ENCODE results near the gene LRRC36. TPM values are rescaled to one million over a fixed set of nuclear protein-coding genes. Genes with fewer than 3 reads are reported as not detected.

LRRC36 gene
- total RNA-seq, 6 experiments from 2014 or later = not detected

GRCh38 chr16:67428146-67428731 is 101.6 kb downstream of the LRRC36 start:
- TF ChIP-seq CTCF (IDR thresholded peaks at IDR 0.05) = peak; percentile 86
- no peak overlapping the region; the same call in 1 of the 2 replicates for H3K27ac Mint-ChIP-seq
- no peaks in the 10 kb centered on the region for H3K36me3 Mint-ChIP-seq (ENCODE audit: low read depth)
- no peaks in the 10 kb centered on the region for H3K9me3 Mint-ChIP-seq
- H3K27me3 Mint-ChIP-seq (ENCODE audit: insufficient read depth) = peaks cover 36% of the 10 kb centered on the region
- no peaks in the 10 kb centered on the region; the same call in 1 of the 2 replicates for H3K4me1 Mint-ChIP-seq (ENCODE audit: low read depth)
- peak; percentile 39 for DNase-seq
- no peak overlapping the region for H3K4me3 Mint-ChIP-seq

- Mint-ChIP-seq H3K27me3 (ENCODE audit: insufficient read depth) (peaks cover 33% of the 10 kb centered on the region), H3K36me3 (ENCODE audit: low read depth) (no peaks in the 10 kb centered on the region), H3K4me3 (no peak overlapping the region), H3K9me3 (no peaks in the 10 kb centered on the region), H3K27ac (no peak overlapping the region), H3K4me1 (ENCODE audit: low read depth) (no peaks in the 10 kb centered on the region; the same call in 1 of the 2 replicates)
- no peak for DNase-seq
- TF ChIP-seq CTCF (IDR thresholded peaks at IDR 0.05) = no peak
These were observed 102.6 kb downstream of the LRRC36 start for GRCh38 chr16:67429053-67429798.

GRCh38 chr16:67429799-67430503 is 103.3 kb downstream of the LRRC36 start:
- no peak overlapping the region for H3K27ac Mint-ChIP-seq
- no peaks in the 10 kb centered on the region for H3K36me3 Mint-ChIP-seq (ENCODE audit: low read depth)
- no peaks in the 10 kb centered on the region for H3K9me3 Mint-ChIP-seq
- DNase-seq = no peak
- peaks cover 32% of the 10 kb centered on the region for H3K27me3 Mint-ChIP-seq (ENCODE audit: insufficient read depth)
- no peaks in the 10 kb centered on the region; the same call in 1 of the 2 replicates for H3K4me1 Mint-ChIP-seq (ENCODE audit: low read depth)
- no peak for TF ChIP-seq CTCF (IDR thresholded peaks at IDR 0.05)
- peak overlapping the region; percentile 65 for H3K4me3 Mint-ChIP-seq

GRCh38 chr16:67430504-67430976 is 103.9 kb downstream of the LRRC36 start:
- H3K4me3 Mint-ChIP-seq = peak overlapping the region; percentile 65
- no peaks in the 10 kb centered on the region for H3K4me1 Mint-ChIP-seq (ENCODE audit: low read depth)
- TF ChIP-seq CTCF (IDR thresholded peaks at IDR 0.05) = no peak
- H3K36me3 Mint-ChIP-seq (ENCODE audit: low read depth) = no peaks in the 10 kb centered on the region
- no peak for DNase-seq
- H3K9me3 Mint-ChIP-seq = no peaks in the 10 kb centered on the region
- H3K27me3 Mint-ChIP-seq (ENCODE audit: insufficient read depth) = peaks cover 26% of the 10 kb centered on the region
- no peak overlapping the region for H3K27ac Mint-ChIP-seq

GRCh38 chr16:67430977-67431774 is 104.6 kb downstream of the LRRC36 start, which contains the start of gene HSD11B2:
TSS of gene HSD11B2 (plus strand) at chr16:67431121. CDS start at chr16:67431249, 128 bp downstream.
- H3K36me3 Mint-ChIP-seq (ENCODE audit: low read depth) = no peaks in the 10 kb centered on the region
- peak within 1 kb of the TSS; percentile 65 for H3K4me3 Mint-ChIP-seq
- H3K27me3 Mint-ChIP-seq (ENCODE audit: insufficient read depth) = peaks cover 23% of the 10 kb centered on the region
- H3K27ac Mint-ChIP-seq = no peak within 1 kb of the TSS
- peak; percentile 41 for DNase-seq
- TF ChIP-seq CTCF (IDR thresholded peaks at IDR 0.05) = no peak
- H3K4me1 Mint-ChIP-seq (ENCODE audit: low read depth) = no peaks in the 10 kb centered on the region
- no peaks in the 10 kb centered on the region for H3K9me3 Mint-ChIP-seq
